OCI-LY7 (cell line): Measurements from ENCODE around the gene KIF16B. TPM values are rescaled to one million over a fixed set of nuclear protein-coding genes. Genes with fewer than 3 reads are reported as not detected.
A peak's percentile ranks its signal among the peaks of the same experiment; 100 is the strongest.

Experiments
- BruUV-seq: library from RNA; stranded (reverse); fragments of 400-500 nt; replicated peaks from 2 replicates; lab custom pipeline; 2021; lab: Mats Ljungman, UMichigan
- CTCF ChIA-PET: fragments of 300-600 bp; sonication (Branson Sonifier 250); formaldehyde crosslinking; loops from one replicate; lab custom pipeline; 2022; ENCODE audit warnings: antibody characterized with exemption; ENCODE audit not compliant: unreplicated experiment; lab: Charles Lee
- POLR2A ChIA-PET: fragments of 300-600 bp; sonication (Branson Sonifier 250); formaldehyde crosslinking; loops from one replicate; lab custom pipeline; 2022; ENCODE audit warnings: antibody characterized with exemption; lab: Charles Lee
- DNase-seq: peaks from one replicate; pipeline ENCODE4 v3.0.0-alpha.2; 2015; ENCODE audit warnings: low spot score
- H2AFZ ChIP-seq: fragments of 200-600 bp; sonication (generic), shearing (Covaris generic); 2 replicates; pipeline ENCODE4 v1.6.1; 2014; ENCODE audit warnings: mild to moderate bottlenecking, antibody characterized with exemption, low read length, moderate library complexity
- H3K27ac ChIP-seq: fragments of 200-600 bp; sonication (generic); 2 replicates; pipeline ENCODE4 v1.5.1; 2014; ENCODE audit warnings: mixed run types, low read depth, mild to moderate bottlenecking, moderate library complexity, low read length, inconsistent platforms; ENCODE audit not compliant: poor library complexity, severe bottlenecking
- H3K36me3 ChIP-seq: fragments of 200-600 bp; sonication (generic); 2 replicates; pipeline ENCODE4 v1.6.1; 2014; ENCODE audit warnings: mild to moderate bottlenecking, antibody characterized with exemption, low read length, moderate library complexity, mixed read lengths; ENCODE audit not compliant: insufficient read depth
- H3K4me1 ChIP-seq: fragments of 200-600 bp; sonication (generic); 2 replicates; pipeline ENCODE4 v1.5.1; 2014; ENCODE audit warnings: mild to moderate bottlenecking, low read length; ENCODE audit not compliant: insufficient read depth, poor library complexity, severe bottlenecking
- H3K4me2 ChIP-seq: fragments of 200-600 bp; sonication (generic); 2 replicates; pipeline ENCODE4 v1.6.1; 2014; ENCODE audit warnings: mild to moderate bottlenecking, low read length
- H3K4me3 ChIP-seq: fragments of 200-600 bp; sonication (generic); 2 replicates; pipeline ENCODE4 v1.5.1; 2014; ENCODE audit warnings: mild to moderate bottlenecking, low read depth, low read length; ENCODE audit not compliant: poor library complexity, severe bottlenecking
- H3K79me2 ChIP-seq: fragments of 200-600 bp; sonication (generic); 2 replicates; pipeline ENCODE4 v1.6.1; 2016; ENCODE audit warnings: low read depth, mild to moderate bottlenecking, low read length, moderate library complexity, mixed read lengths; ENCODE audit not compliant: insufficient read depth
- H3K9me2 ChIP-seq: fragments of 200-600 bp; sonication (generic); 2 replicates; pipeline ENCODE4 v1.6.1; 2016; ENCODE audit warnings: mild to moderate bottlenecking, low read length, mixed read lengths; ENCODE audit not compliant: insufficient read depth
- H3K9me3 ChIP-seq: fragments of 200-600 bp; sonication (generic); 2 replicates; pipeline ENCODE4 v1.6.1; 2014; ENCODE audit warnings: mild to moderate bottlenecking, mixed run types, low read length, mixed read lengths
- H4K20me1 ChIP-seq: fragments of 200-600 bp; sonication (generic); 2 replicates; pipeline ENCODE4 v1.6.1; 2014; ENCODE audit warnings: mild to moderate bottlenecking, antibody characterized with exemption, low read length, moderate library complexity, mixed read lengths; ENCODE audit not compliant: insufficient read depth
- EZH2phosphoT487 ChIP-seq: fragments of 200-600 bp; sonication (generic); IDR thresholded peaks from 2 replicates; pipeline ENCODE4 v1.6.1; 2018; ENCODE audit warnings: low read depth, borderline replicate concordance, mild to moderate bottlenecking, mixed run types, antibody characterized with exemption, low read length, moderate library complexity, mixed read lengths
- intact Hi-C: fragments of 100-400 bp; cut with micrococcal nuclease; formaldehyde crosslinking; loops from one replicate; pipeline ENCODE4 v1.10.0; 2022; ENCODE audit not compliant: unreplicated experiment
- total RNA-seq, 2 experiments: library from RNA; depleted of rRNA in 1 of 2; stranded (reverse); fragments of >200 nt in 1 of 2; shearing (Covaris generic) in 1 of 2; gene quantifications; 2 replicates each; pipeline ENCODE4 v1.2.3, GENCODE V29; 2014 to 2022
- TF ChIP-seq, protein P1 (sequence below): fragments of 200-600 bp; sonication (generic); conservative IDR thresholded peaks from 2 replicates; pipeline ENCODE4 v1.5.1; 2014; ENCODE audit warnings: mild to moderate bottlenecking, antibody characterized with exemption, low read length, moderate library complexity, mixed read lengths

Gene KIF16B
- total RNA-seq, 2 experiments from 2014 or later, result 6.2 to 11.2 TPM

DNA sequence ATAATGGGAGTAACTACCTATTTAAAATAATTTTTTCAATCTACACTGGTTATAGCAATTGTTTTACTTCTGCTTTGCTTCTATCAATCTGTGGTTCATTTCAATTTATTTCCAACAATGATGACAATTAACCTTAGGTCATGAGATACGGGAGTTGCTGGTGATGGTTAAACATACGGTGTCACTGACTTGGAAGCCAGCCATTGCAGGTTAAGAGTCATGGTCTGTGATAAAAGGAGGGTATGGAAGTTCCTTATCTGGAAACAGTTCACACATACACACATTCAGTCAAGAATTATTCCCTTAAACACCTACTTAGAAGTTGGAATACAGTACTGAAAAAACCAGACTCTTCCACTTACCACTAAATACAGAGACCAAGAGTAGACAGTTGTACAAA is 180.0 kb downstream of the KIF16B start:
- Histone ChIP-seq H4K20me1 (no peaks in the 10 kb centered on the region), H3K4me1 (peaks cover 17% of the 10 kb centered on the region), H3K9me3 (no peaks in the 10 kb centered on the region), H2AFZ (no peak overlapping the region), H3K4me3 (no peak overlapping the region), H3K36me3 (no peaks in the 10 kb centered on the region), H3K79me2 (no peaks in the 10 kb centered on the region), H3K27ac (no peak overlapping the region), H3K4me2 (no peak overlapping the region), H3K9me2 (no peaks in the 10 kb centered on the region)
- DNase-seq, result no peak
- intact Hi-C loops, result no loop called here
- CTCF ChIA-PET, result no interaction called here
- POLR2A ChIA-PET, result interaction anchor here (0.6 kb wide), 1 partner anchor 192 kb away, joined by 3 read pairs; no protein-coding TSS in a partner anchor
- no TSS peak for BruUV-seq
- TF ChIP-seq, protein P1, sequence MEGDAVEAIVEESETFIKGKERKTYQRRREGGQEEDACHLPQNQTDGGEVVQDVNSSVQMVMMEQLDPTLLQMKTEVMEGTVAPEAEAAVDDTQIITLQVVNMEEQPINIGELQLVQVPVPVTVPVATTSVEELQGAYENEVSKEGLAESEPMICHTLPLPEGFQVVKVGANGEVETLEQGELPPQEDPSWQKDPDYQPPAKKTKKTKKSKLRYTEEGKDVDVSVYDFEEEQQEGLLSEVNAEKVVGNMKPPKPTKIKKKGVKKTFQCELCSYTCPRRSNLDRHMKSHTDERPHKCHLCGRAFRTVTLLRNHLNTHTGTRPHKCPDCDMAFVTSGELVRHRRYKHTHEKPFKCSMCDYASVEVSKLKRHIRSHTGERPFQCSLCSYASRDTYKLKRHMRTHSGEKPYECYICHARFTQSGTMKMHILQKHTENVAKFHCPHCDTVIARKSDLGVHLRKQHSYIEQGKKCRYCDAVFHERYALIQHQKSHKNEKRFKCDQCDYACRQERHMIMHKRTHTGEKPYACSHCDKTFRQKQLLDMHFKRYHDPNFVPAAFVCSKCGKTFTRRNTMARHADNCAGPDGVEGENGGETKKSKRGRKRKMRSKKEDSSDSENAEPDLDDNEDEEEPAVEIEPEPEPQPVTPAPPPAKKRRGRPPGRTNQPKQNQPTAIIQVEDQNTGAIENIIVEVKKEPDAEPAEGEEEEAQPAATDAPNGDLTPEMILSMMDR, result no peak
- no peak for TF ChIP-seq EZH2phosphoT487

DNA sequence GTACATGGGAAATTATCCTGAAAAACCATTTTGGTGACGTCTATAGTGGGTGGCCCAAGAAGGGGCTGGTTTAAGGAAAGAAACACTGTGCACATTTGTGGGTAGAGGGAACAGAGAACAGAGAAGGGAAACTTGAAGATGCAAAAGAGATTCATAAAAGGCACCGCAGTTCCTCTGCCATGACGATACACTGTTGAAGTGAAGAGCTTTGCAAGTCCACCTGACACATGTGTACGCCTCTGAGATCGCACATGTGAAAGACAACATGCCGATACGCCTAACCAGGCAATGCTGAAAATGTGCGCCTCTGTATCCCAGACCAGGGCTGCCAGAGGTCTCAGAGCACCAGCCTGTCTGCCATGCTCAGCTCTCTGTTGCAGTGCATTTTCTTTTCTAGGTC is 180.9 kb downstream of the KIF16B start:
- intact Hi-C loops, result no loop called here
- DNase-seq, result peak; percentile 49
- Histone ChIP-seq H3K36me3 (no peaks in the 10 kb centered on the region), H3K27ac (no peak overlapping the region), H3K4me1 (peaks cover 17% of the 10 kb centered on the region), H4K20me1 (no peaks in the 10 kb centered on the region), H3K9me3 (no peaks in the 10 kb centered on the region), H3K4me3 (no peak overlapping the region), H3K4me2 (peak overlapping the region; percentile 22; the same call in 1 of the 2 replicates), H3K9me2 (no peaks in the 10 kb centered on the region), H2AFZ (no peak overlapping the region), H3K79me2 (no peaks in the 10 kb centered on the region)
- BruUV-seq, result no TSS peak
- POLR2A ChIA-PET, result no interaction called here
- CTCF ChIA-PET, result no interaction called here
- no peak for TF ChIP-seq EZH2phosphoT487
- TF ChIP-seq, protein P1, result no peak

DNA sequence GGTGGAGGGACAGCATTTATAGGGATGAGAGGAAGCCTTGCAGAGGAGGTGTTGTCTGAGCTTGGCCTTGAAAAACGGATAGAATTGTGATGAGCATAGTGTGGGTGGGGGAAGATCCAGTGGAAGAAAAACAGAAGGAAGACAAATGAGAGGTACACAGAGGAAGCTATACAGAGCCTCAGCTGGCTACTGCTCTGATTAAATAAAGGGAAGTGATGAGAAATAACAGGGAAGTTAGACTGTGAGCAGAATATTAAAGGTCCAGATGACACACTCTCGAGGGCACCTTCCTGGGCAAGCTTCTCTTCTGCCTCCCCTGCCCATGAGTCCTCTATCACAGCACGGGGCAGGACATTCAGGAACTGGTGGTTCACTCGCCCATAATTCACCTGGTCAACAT is 182.3 kb downstream of the KIF16B start:
- POLR2A ChIA-PET, result no interaction called here

More for the DNA sequence above, 182.3 kb downstream of the KIF16B start:
- H4K20me1 ChIP-seq, result no peaks in the 10 kb centered on the region
- CTCF ChIA-PET, result no interaction called here
- no peak overlapping the region for H2AFZ ChIP-seq
- peak; percentile 9 for DNase-seq
- no peak overlapping the region for H3K4me3 ChIP-seq
- H3K9me2 ChIP-seq, result no peaks in the 10 kb centered on the region
- no peaks in the 10 kb centered on the region for H3K36me3 ChIP-seq
- H3K27ac ChIP-seq, result no peak overlapping the region
- BruUV-seq, result no TSS peak
- TF ChIP-seq EZH2phosphoT487, result no peak
- TF ChIP-seq, protein P1, result no peak
- H3K4me2 ChIP-seq, result no peak overlapping the region
- H3K9me3 ChIP-seq, result no peaks in the 10 kb centered on the region
- H3K79me2 ChIP-seq, result no peaks in the 10 kb centered on the region
- H3K4me1 ChIP-seq, result peaks cover 17% of the 10 kb centered on the region
- intact Hi-C loops, result no loop called here
